WTC11 (cell line): Measurements from ENCODE around the gene LSM4. TPM values are rescaled to one million over a fixed set of nuclear protein-coding genes. Genes with fewer than 3 reads are reported as not detected.

ENCODE experiments used
- ATAC-seq: fragments of 200-7000 bp; cut with Tn5 transposase; 2 replicates; pipeline ENCODE4 v1.10.0; 2021; ENCODE audit warnings: mild to moderate bottlenecking, moderate library complexity
- CTCF ChIA-PET: fragments of 300-600 bp; sonication (Branson Sonifier 250); formaldehyde crosslinking; loops from one replicate; lab custom pipeline; 2021; ENCODE audit warnings: antibody characterized with exemption; lab: Charles Lee
- POLR2A ChIA-PET: fragments of 350-600 bp; sonication (Branson Sonifier 250); formaldehyde crosslinking; loops from one replicate; lab custom pipeline; 2021; ENCODE audit warnings: antibody characterized with exemption; lab: Charles Lee
- DNase-seq: peaks from one replicate; pipeline ENCODE4 v3.0.0; 2021; ENCODE audit warnings: low spot score
- H3K27ac Mint-ChIP-seq: 2 replicates; pipeline ENCODE4 v1.8.0; 2021; ENCODE audit warnings: mixed read lengths
- H3K27me3 Mint-ChIP-seq: 2 replicates; pipeline ENCODE4 v1.8.0; 2021; ENCODE audit warnings: low read depth, mild to moderate bottlenecking, moderate library complexity, mixed read lengths
- H3K36me3 Mint-ChIP-seq: 2 replicates; pipeline ENCODE4 v1.8.0; 2021; ENCODE audit warnings: mixed read lengths
- H3K4me1 Mint-ChIP-seq: 2 replicates; pipeline ENCODE4 v1.8.0; 2022; ENCODE audit warnings: mixed read lengths
- H3K4me3 Mint-ChIP-seq: 2 replicates; pipeline ENCODE4 v1.8.0; 2021; ENCODE audit warnings: mild to moderate bottlenecking, moderate library complexity, mixed read lengths
- H3K9me3 Mint-ChIP-seq: 2 replicates; pipeline ENCODE4 v1.8.0; 2021; ENCODE audit warnings: mixed read lengths
- E2F1 ChIP-seq: sonication (generic); formaldehyde crosslinking; IDR thresholded peaks from 2 replicates; pipeline ENCODE4 v1.8.0; 2022; ENCODE audit warnings: mild to moderate bottlenecking, missing genetic modification reagents
- EMX1 ChIP-seq: fragments of 250-450 bp; sonication (Bioruptor Pico); IDR thresholded peaks from 2 replicates; pipeline ENCODE4 v1.8.0; 2021; ENCODE audit warnings: mild to moderate bottlenecking
- ESRRA ChIP-seq: sonication (generic); formaldehyde crosslinking; IDR thresholded peaks from 2 replicates; pipeline ENCODE4 v1.8.1; 2022; ENCODE audit warnings: mild to moderate bottlenecking, missing genetic modification reagents, borderline replicate concordance
- FOXJ3 ChIP-seq: sonication (generic); formaldehyde crosslinking; IDR thresholded peaks from 2 replicates; pipeline ENCODE4 v1.9.0; 2021; ENCODE audit warnings: missing genetic modification reagents, mild to moderate bottlenecking, borderline replicate concordance
- FOXK1 ChIP-seq: sonication (generic); formaldehyde crosslinking; IDR thresholded peaks from 2 replicates; pipeline ENCODE4 v1.8.0; 2022; ENCODE audit warnings: mild to moderate bottlenecking, moderate library complexity, missing genetic modification reagents
- GTF2I ChIP-seq: fragments of 250-450 bp; sonication (Bioruptor Pico); conservative IDR thresholded peaks from 2 replicates; pipeline ENCODE4 v1.4.0; 2021; ENCODE audit warnings: mild to moderate bottlenecking
- HMGA2 ChIP-seq: fragments of 250-450 bp; sonication (Bioruptor Pico); IDR thresholded peaks from 2 replicates; pipeline ENCODE4 v1.4.0; 2021; ENCODE audit warnings: mild to moderate bottlenecking, moderate library complexity
- IRF1 ChIP-seq: sonication (generic); formaldehyde crosslinking; IDR thresholded peaks from 2 replicates; pipeline ENCODE4 v1.8.0; 2023; ENCODE audit warnings: missing genetic modification reagents
- MYBL2 ChIP-seq: sonication (generic); formaldehyde crosslinking; IDR thresholded peaks from 2 replicates; pipeline ENCODE4 v1.8.1; 2023; ENCODE audit warnings: mild to moderate bottlenecking, moderate library complexity, missing genetic modification reagents
- NR3C1 ChIP-seq: sonication (generic); formaldehyde crosslinking; conservative IDR thresholded peaks from 2 replicates; pipeline ENCODE4 v1.8.1; 2023; ENCODE audit warnings: low read depth, mild to moderate bottlenecking, missing genetic modification reagents
- OVOL2 ChIP-seq: fragments of 250-450 bp; sonication (Bioruptor Pico); IDR thresholded peaks from 2 replicates; pipeline ENCODE4 v1.9.0; 2021; ENCODE audit warnings: mild to moderate bottlenecking, borderline replicate concordance
- RELA ChIP-seq: sonication (generic); formaldehyde crosslinking; IDR thresholded peaks from 2 replicates; pipeline ENCODE4 v1.8.1; 2022; ENCODE audit warnings: missing genetic modification reagents, mild to moderate bottlenecking, borderline replicate concordance
- RORB ChIP-seq: fragments of 250-450 bp; sonication (Bioruptor Pico); IDR thresholded peaks from 2 replicates; pipeline ENCODE4 v1.9.0; 2021; ENCODE audit warnings: mild to moderate bottlenecking
- SMAD4 ChIP-seq: sonication (generic); formaldehyde crosslinking; IDR thresholded peaks from 2 replicates; pipeline ENCODE4 v1.8.0; 2022; ENCODE audit warnings: mild to moderate bottlenecking, missing genetic modification reagents
- SP1 ChIP-seq: sonication (generic); formaldehyde crosslinking; conservative IDR thresholded peaks from 2 replicates; pipeline ENCODE4 v1.8.1; 2022; ENCODE audit warnings: missing genetic modification reagents
- USF2 ChIP-seq: sonication (generic); formaldehyde crosslinking; IDR thresholded peaks from 2 replicates; pipeline ENCODE4 v1.8.1; 2023; ENCODE audit warnings: mild to moderate bottlenecking, missing genetic modification reagents, moderate library complexity
- ZNF121 ChIP-seq: sonication (generic); formaldehyde crosslinking; IDR thresholded peaks from 2 replicates; pipeline ENCODE4 v1.8.0; 2023; ENCODE audit warnings: missing genetic modification reagents
- ZNF219 ChIP-seq: sonication (generic); formaldehyde crosslinking; IDR thresholded peaks from 2 replicates; pipeline ENCODE4 v1.8.0; 2023; ENCODE audit warnings: missing genetic modification reagents, mild to moderate bottlenecking, borderline replicate concordance
- ZNF423 ChIP-seq: fragments of 250-450 bp; sonication (Bioruptor Pico); IDR thresholded peaks from 2 replicates; pipeline ENCODE4 v2.1.2; 2022; ENCODE audit warnings: mild to moderate bottlenecking, moderate library complexity
- ZSCAN18 ChIP-seq: fragments of 250-450 bp; sonication (Bioruptor Pico); IDR thresholded peaks from 2 replicates; pipeline ENCODE4 v2.1.2; 2022; ENCODE audit warnings: mild to moderate bottlenecking, moderate library complexity
- total RNA-seq: library from RNA; stranded (reverse); gene quantifications from 3 replicates; pipeline ENCODE4 v1.2.3, GENCODE V29; 2021
- TF ChIP-seq, protein P1 (sequence below): sonication (generic); formaldehyde crosslinking; IDR thresholded peaks from 2 replicates; pipeline ENCODE4 v1.8.1; 2023; ENCODE audit warnings: mild to moderate bottlenecking, moderate library complexity, missing genetic modification reagents
- TF ChIP-seq, protein P2 (sequence below): fragments of 250-450 bp; sonication (Bioruptor Pico); IDR thresholded peaks from 2 replicates; pipeline ENCODE4 v1.9.0; 2021; ENCODE audit warnings: mild to moderate bottlenecking
- TF ChIP-seq, protein P3 (sequence below): sonication (generic); formaldehyde crosslinking; IDR thresholded peaks from 2 replicates; pipeline ENCODE4 v1.8.0; 2022; ENCODE audit warnings: mild to moderate bottlenecking, missing genetic modification reagents

The LSM4 gene
- total RNA-seq, 1 experiment from 2014 or later, result 373 TPM

DNA sequence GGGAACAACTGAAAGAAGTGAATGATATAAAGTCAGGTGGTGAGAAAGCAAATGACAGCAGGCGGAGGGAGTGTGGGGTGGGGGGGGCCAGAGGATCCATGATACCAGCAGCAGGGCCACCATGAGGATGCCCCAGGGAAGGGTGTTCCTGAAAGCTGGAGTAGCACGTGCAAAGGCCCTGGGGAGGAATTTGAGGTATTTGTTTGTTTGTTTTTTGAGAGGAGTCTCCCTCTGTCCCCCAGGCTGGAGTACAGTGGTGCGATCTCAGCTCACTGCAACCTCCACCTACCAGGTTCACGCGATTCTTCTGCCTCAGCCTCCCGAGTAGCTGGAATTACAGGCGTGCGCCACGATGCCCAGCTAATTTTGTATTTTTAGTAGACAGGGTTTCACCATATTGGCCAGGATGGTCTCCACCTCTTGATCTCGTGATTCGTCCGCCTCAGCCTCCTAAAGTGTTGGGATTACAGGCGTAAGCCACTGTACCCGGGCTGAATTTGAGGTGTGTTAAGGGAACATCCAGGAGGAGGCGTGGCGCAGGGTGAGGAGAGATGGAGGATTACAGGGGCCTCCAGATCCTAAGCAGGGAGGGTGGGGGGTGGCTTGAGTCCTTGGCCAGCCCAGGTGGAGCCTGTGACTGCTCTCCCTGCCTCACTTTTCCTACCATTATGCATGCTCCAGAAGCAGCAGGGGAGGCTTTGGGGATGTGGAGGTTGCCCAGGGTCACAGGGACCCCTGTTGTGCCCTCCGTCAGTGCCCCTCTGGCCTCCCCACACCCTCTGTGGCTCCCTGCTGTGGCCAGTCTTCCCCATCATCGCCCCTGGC, 29.0 kb downstream of the LSM4 start:
- Mint-ChIP-seq H3K9me3 (no peaks in the 10 kb centered on the region), H3K36me3 (no peaks in the 10 kb centered on the region), H3K4me1 (peaks cover 35% of the 10 kb centered on the region), H3K4me3 (peak overlapping the region; percentile 83), H3K27me3 (no peaks in the 10 kb centered on the region; the same call in 1 of the 2 replicates), H3K27ac (peak overlapping the region; percentile 85)
- CTCF ChIA-PET, result interaction anchor here (1.2 to 3.5 kb wide), 12 partner anchors 9 to 125 kb away, joined by 4 to 102 read pairs (median 13); partner anchors contain the start of genes IQCN, JUND, LSM4 and SSBP4
- DNase-seq (no peak), ATAC-seq (no peak)
- POLR2A ChIA-PET, result interaction anchor here (1.5 to 3.1 kb wide), 5 partner anchors 11 to 70 kb away, joined by 5 to 200 read pairs (median 17); partner anchors contain the start of genes JUND and LSM4
- peak; percentile 16; the same call in 1 of the 2 replicates for TF ChIP-seq SP1 (CRISPR knock-in tag)
- TF ChIP-seq MYBL2, result no peak
- TF ChIP-seq SMAD4 (CRISPR knock-in tag), result no peak
- TF ChIP-seq GTF2I, result peak; percentile 88
- TF ChIP-seq HMGA2, result no peak
- peak; percentile 79 for TF ChIP-seq ZNF423 (CRISPR knock-in tag)

DNA sequence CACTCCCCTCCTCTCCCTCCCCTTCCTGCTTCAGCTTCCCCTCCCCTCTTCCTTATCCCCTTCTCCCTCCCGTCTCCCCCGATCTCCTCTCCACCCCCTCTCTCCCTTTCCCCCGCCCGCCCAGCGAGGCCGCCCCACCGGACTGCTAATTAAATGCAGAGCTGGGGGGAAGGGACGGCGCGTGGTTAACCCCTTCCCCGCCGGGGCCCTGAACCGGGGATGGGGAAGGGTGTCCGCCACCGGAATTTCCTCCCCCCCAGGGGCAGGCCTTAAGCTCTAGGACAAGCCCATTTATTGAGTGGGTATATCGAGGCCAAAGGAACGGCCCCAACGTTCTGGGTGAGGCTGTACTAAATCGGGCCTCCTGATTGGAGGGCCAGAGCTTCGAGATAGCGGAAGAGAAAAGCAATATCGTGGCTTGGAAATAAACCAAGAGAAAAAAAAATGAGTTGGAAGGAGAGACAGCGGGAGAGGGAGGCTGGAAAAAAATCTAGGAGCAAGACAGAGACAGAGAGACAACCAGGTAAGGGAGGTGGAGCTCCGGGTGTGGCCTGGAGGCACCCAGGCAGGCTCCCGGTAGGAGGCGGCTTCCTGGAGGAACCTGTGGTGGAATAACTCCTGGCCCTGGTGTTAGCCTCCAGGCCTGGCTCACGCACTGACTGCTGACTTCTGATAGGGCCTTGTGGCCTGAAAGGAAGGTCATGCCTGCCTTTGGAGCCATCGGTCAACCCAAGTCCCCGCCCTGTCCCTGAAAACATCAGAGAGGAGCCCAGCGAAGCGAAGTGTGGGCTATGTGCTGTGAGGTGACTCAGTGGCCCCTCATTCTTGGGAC, 29.9 kb downstream of the LSM4 start:
- Mint-ChIP-seq H3K27me3 (no peaks in the 10 kb centered on the region; the same call in 1 of the 2 replicates), H3K27ac (peak overlapping the region; percentile 93), H3K36me3 (no peaks in the 10 kb centered on the region), H3K9me3 (no peaks in the 10 kb centered on the region), H3K4me3 (peak overlapping the region; percentile 83), H3K4me1 (peaks cover 42% of the 10 kb centered on the region)
- CTCF ChIA-PET, result interaction anchor here (0.6 to 3.5 kb wide), 25 partner anchors 10 to 355 kb away, joined by 3 to 102 read pairs (median 5); partner anchors contain the start of genes GDF15, IQCN, JUND and LSM4
- peak; percentile 95 for DNase-seq
- ATAC-seq, result peak; percentile 55
- POLR2A ChIA-PET, result interaction anchor here (0.7 to 3.1 kb wide), 14 partner anchors 9 to 360 kb away, joined by 3 to 200 read pairs (median 4); partner anchors contain the start of genes CCDC124, GDF15, JUND and LSM4
- peak; percentile 5; the same call in 1 of the 2 replicates for TF ChIP-seq ZNF423 (CRISPR knock-in tag)
- peak; percentile 64; the same call in 1 of the 2 replicates for TF ChIP-seq ZNF121
- no peak for TF ChIP-seq EMX1
- no peak for TF ChIP-seq NR3C1 (CRISPR knock-in tag)
- TF ChIP-seq IRF1 (CRISPR knock-in tag), result no peak
- no peak for TF ChIP-seq OVOL2 (CRISPR knock-in tag)
- peak; percentile 79 for TF ChIP-seq SP1 (CRISPR knock-in tag)
- TF ChIP-seq, protein P1, sequence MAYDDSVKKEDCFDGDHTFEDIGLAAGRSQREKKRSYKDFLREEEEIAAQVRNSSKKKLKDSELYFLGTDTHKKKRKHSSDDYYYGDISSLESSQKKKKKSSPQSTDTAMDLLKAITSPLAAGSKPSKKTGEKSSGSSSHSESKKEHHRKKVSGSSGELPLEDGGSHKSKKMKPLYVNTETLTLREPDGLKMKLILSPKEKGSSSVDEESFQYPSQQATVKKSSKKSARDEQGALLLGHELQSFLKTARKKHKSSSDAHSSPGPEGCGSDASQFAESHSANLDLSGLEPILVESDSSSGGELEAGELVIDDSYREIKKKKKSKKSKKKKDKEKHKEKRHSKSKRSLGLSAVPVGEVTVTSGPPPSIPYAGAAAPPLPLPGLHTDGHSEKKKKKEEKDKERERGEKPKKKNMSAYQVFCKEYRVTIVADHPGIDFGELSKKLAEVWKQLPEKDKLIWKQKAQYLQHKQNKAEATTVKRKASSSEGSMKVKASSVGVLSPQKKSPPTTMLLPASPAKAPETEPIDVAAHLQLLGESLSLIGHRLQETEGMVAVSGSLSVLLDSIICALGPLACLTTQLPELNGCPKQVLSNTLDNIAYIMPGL (CRISPR knock-in tag), result no peak
- TF ChIP-seq MYBL2, result no peak
- 0 out of 2 replicates have a peak, but pooled peaks have one; percentile 4 for TF ChIP-seq FOXK1
- no peak for TF ChIP-seq ZSCAN18 (CRISPR knock-in tag)
- no peak for TF ChIP-seq USF2
- no peak for TF ChIP-seq FOXJ3 (CRISPR knock-in tag)
- TF ChIP-seq, protein P2, sequence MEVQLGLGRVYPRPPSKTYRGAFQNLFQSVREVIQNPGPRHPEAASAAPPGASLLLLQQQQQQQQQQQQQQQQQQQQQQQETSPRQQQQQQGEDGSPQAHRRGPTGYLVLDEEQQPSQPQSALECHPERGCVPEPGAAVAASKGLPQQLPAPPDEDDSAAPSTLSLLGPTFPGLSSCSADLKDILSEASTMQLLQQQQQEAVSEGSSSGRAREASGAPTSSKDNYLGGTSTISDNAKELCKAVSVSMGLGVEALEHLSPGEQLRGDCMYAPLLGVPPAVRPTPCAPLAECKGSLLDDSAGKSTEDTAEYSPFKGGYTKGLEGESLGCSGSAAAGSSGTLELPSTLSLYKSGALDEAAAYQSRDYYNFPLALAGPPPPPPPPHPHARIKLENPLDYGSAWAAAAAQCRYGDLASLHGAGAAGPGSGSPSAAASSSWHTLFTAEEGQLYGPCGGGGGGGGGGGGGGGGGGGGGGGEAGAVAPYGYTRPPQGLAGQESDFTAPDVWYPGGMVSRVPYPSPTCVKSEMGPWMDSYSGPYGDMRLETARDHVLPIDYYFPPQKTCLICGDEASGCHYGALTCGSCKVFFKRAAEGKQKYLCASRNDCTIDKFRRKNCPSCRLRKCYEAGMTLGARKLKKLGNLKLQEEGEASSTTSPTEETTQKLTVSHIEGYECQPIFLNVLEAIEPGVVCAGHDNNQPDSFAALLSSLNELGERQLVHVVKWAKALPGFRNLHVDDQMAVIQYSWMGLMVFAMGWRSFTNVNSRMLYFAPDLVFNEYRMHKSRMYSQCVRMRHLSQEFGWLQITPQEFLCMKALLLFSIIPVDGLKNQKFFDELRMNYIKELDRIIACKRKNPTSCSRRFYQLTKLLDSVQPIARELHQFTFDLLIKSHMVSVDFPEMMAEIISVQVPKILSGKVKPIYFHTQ (CRISPR knock-in tag), result no peak
- TF ChIP-seq, protein P3, sequence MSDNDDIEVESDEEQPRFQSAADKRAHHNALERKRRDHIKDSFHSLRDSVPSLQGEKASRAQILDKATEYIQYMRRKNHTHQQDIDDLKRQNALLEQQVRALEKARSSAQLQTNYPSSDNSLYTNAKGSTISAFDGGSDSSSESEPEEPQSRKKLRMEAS (CRISPR knock-in tag), result no peak
- TF ChIP-seq RORB, result no peak
- TF ChIP-seq ESRRA, result no peak
- no peak for TF ChIP-seq E2F1 (CRISPR knock-in tag)
- TF ChIP-seq ZNF219 (CRISPR knock-in tag), result no peak
- TF ChIP-seq RELA (CRISPR knock-in tag), result no peak
